HFFc6 (cell line): ENCODE measurements around the gene THADA. TPM values are rescaled to one million over a fixed set of nuclear protein-coding genes. Genes with fewer than 3 reads are reported as not detected.

ENCODE experiments used
- DNase-seq: peaks from one replicate; pipeline ENCODE4 v3.0.0-alpha.2; 2018
- H3K27ac Mint-ChIP-seq: 2 replicates; pipeline ENCODE4 v1.8.0; 2020; ENCODE audit warnings: mild to moderate bottlenecking, mixed read lengths
- H3K27me3 Mint-ChIP-seq: 2 replicates; pipeline ENCODE4 v1.8.0; 2021; ENCODE audit warnings: mild to moderate bottlenecking, moderate library complexity, mixed read lengths; ENCODE audit not compliant: insufficient read depth
- H3K36me3 Mint-ChIP-seq: 2 replicates; pipeline ENCODE4 v1.8.0; 2021; ENCODE audit warnings: low read depth, mixed read lengths
- H3K4me1 Mint-ChIP-seq: 2 replicates; pipeline ENCODE4 v1.8.0; 2020; ENCODE audit warnings: low read depth, mixed read lengths
- H3K4me3 Mint-ChIP-seq: 2 replicates; pipeline ENCODE4 v1.8.0; 2020; ENCODE audit warnings: mild to moderate bottlenecking, moderate library complexity, mixed read lengths
- H3K9me3 Mint-ChIP-seq: 2 replicates; pipeline ENCODE4 v1.8.0; 2020; ENCODE audit warnings: mild to moderate bottlenecking, mixed read lengths
- total RNA-seq, 6 experiments: library from RNA; stranded (reverse); fragmentation: NEBNext Ultra II Directional; extraction: Animal tissue kit (Norgen Biotek cat#: 25700); gene quantifications; 2 replicates in 1 of 6; 3 replicates in 5 of 6; pipeline ENCODE4 v1.2.3, GENCODE V29; 2021
- TF ChIP-seq, protein P1 (sequence below): fragments of 200-600 bp; sonication (generic); IDR thresholded peaks from 2 replicates; pipeline ENCODE4 v1.5.0; 2021; ENCODE audit warnings: antibody characterized with exemption, mild to moderate bottlenecking

THADA gene
- total RNA-seq, 6 experiments from 2014 or later: 14.3 to 20.5 (median 17.3) TPM

DNA sequence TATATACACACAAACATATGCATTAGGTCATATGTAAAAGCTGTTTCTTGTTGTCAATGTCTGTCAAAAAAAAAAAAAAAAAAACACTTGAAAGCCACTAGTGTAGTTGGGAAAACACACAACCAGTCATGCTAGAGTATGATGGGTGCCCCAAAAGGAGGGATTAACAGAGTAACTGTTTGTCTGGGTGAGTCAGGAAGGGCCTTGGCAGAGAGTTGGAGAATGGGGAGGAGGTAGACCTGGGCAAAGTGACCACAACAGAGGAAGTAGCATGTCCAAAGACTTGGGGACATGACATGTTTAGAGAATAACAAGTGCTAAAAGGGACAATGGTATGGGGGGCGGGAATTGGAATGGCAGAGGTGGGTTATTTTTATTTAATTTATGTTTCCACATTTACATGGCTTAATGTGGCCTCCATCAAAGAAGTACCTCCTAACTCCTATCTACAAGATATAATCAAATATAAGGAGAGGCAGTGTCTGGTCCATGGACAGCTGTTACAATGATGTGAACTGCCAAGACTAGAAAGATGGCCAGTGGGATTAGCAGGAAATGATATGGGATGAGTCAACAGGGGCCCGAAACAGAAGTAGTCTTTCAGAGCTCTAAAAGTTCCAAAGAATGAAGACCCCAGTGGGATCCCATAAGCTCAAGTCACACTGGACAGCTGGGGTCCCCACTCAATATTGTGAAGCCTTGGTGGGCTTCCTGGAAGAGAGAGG is 269.6 kb downstream of the THADA start:
- DNase-seq: no peak
- peaks cover 17% of the 10 kb centered on the region for H3K4me1 Mint-ChIP-seq
- H3K27me3 Mint-ChIP-seq: peaks cover 7% of the 10 kb centered on the region
- no peak overlapping the region for H3K27ac Mint-ChIP-seq
- H3K36me3 Mint-ChIP-seq: peaks cover 25% of the 10 kb centered on the region
- TF ChIP-seq, protein P1, sequence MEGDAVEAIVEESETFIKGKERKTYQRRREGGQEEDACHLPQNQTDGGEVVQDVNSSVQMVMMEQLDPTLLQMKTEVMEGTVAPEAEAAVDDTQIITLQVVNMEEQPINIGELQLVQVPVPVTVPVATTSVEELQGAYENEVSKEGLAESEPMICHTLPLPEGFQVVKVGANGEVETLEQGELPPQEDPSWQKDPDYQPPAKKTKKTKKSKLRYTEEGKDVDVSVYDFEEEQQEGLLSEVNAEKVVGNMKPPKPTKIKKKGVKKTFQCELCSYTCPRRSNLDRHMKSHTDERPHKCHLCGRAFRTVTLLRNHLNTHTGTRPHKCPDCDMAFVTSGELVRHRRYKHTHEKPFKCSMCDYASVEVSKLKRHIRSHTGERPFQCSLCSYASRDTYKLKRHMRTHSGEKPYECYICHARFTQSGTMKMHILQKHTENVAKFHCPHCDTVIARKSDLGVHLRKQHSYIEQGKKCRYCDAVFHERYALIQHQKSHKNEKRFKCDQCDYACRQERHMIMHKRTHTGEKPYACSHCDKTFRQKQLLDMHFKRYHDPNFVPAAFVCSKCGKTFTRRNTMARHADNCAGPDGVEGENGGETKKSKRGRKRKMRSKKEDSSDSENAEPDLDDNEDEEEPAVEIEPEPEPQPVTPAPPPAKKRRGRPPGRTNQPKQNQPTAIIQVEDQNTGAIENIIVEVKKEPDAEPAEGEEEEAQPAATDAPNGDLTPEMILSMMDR: no peak
- no peak overlapping the region for H3K4me3 Mint-ChIP-seq
- H3K9me3 Mint-ChIP-seq: peaks cover 4% of the 10 kb centered on the region

DNA sequence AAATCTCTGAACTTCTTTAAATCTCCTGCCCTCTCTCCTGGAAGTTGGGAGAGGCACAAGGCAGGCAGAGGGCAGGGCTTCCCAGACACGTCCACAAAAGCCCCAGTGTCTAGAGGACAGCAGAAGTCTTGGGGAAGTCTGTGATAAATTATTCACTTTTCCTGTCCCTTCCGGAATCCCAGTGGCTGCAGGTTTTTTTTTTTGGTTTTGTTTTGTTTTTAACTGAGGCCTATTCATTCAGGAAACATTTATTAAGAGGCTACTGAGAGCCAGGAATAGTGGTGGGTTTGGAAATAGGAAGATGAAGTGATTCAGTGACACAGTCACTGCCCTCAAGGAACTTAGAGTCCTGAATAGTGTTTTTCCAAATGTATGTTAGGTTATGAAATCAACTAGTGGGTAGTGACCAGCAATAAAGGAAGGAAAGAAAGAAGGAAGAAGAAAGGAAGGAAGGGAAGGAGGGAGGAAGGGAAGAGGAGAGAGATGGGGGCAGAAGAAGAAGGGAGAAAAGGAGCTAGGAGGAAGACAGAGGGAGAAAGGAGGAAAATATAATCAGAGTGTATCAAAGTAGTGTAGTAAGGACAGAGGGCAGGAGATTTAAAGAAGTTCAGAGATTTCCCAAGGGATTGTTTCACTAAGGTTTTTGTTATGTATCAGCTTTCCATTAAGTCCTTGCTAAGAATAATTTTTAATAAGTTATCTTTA is 270.6 kb downstream of the THADA start:
- H3K4me1 Mint-ChIP-seq: peaks cover 21% of the 10 kb centered on the region
- no peak for DNase-seq
- peaks cover 4% of the 10 kb centered on the region for H3K9me3 Mint-ChIP-seq
- peaks cover 7% of the 10 kb centered on the region for H3K27me3 Mint-ChIP-seq
- TF ChIP-seq, protein P1: no peak
- peaks cover 31% of the 10 kb centered on the region for H3K36me3 Mint-ChIP-seq
- no peak overlapping the region for H3K27ac Mint-ChIP-seq
- no peak overlapping the region for H3K4me3 Mint-ChIP-seq

DNA sequence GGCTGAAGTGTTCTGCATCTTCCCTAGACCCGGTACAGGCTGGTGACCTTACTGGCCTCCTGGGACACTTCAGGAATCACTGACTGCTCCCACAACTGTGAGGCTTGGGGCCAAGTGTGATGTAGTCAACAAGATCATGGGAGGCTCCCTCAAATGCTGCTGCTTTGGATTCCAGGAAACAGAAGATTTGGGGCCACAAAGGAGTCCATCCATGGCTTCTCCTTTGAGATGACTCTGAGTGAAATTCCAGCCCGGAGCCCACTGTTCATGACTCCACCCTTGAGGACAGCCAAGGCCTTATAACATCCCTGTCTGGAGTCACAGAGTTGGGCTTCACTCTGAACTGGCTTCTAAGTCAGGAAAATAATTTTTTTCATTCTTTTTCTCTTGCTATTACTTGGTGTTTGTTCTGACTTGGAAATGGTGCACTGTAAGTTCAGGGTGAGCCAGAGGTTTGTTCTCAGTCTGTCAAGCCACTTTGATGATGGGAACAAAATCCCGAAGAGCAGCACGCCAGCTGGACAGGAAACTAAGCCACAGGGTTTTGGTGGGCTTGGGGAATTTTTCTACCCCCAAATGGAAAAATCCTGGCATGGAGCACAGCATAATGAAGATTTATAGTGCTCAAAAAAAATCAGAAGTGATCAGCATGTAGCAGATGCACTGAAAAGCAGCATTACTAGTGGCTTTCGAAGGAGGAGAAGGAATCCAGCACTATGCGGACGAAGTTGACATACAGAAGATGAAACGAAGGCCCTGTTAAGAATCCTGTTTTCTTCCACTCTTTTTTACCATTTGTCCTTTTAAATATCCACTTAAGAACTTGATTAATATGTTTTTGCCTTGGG is 271.4 kb downstream of the THADA start:
- TF ChIP-seq, protein P1: no peak
- H3K27ac Mint-ChIP-seq: no peak overlapping the region
- no peak for DNase-seq
- H3K9me3 Mint-ChIP-seq: peaks cover 4% of the 10 kb centered on the region
- peaks cover 37% of the 10 kb centered on the region for H3K36me3 Mint-ChIP-seq
- peaks cover 7% of the 10 kb centered on the region for H3K27me3 Mint-ChIP-seq
- no peak overlapping the region for H3K4me3 Mint-ChIP-seq
- peaks cover 28% of the 10 kb centered on the region for H3K4me1 Mint-ChIP-seq

DNA sequence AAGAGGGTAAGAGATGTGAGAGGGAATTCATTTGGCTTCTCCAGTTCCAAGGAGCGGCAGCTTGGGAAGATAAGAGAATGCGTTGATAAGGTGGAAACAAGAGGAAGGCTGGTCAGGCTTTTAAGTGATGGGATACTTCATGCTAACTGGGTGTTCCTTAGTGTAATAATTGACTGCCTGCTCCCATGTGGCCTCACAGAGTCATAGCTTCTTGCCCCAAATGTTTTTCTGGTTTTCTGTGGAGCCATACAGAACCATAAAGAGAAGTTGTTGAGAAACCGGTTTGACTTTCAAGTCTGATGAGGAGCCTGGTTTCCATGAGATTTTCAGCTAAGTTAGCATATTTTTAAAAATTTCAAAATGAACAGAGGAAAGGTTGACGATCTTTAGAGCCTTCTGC is 272.0 kb downstream of the THADA start:
- Mint-ChIP-seq H3K27ac (no peak overlapping the region), H3K27me3 (peaks cover 7% of the 10 kb centered on the region), H3K9me3 (peaks cover 4% of the 10 kb centered on the region), H3K36me3 (peaks cover 37% of the 10 kb centered on the region), H3K4me3 (no peak overlapping the region), H3K4me1 (peaks cover 35% of the 10 kb centered on the region)
- no peak for DNase-seq
- TF ChIP-seq, protein P1: no peak

DNA sequence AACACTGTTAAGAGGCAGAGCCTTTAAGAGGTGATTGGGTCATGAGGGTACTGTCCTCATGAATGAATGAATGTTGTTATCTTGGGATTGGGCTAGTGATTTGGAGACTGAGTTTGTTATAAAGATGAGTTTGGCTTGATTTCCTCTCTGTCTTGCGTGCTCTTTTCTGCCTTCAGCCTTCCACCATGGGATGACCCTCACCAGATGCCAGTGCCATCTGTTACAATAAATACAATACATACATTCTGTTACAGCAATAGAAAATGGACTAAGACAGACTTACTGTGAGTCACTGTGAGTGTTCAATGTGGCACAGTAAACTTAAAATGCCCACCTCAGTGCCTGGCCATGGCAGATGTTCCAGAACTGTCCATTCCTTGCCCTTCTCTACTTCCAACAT is 274.4 kb downstream of the THADA start:
- H3K4me3 Mint-ChIP-seq: no peak overlapping the region
- H3K4me1 Mint-ChIP-seq: peaks cover 50% of the 10 kb centered on the region
- peaks cover 7% of the 10 kb centered on the region for H3K27me3 Mint-ChIP-seq
- H3K27ac Mint-ChIP-seq: no peak overlapping the region
- TF ChIP-seq, protein P1: no peak
- H3K36me3 Mint-ChIP-seq: peaks cover 37% of the 10 kb centered on the region
- H3K9me3 Mint-ChIP-seq: peaks cover 4% of the 10 kb centered on the region
- DNase-seq: no peak
